Natural killer cell treated with Interleukin-12 subunit alpha and Interleukin-12 subunit beta and Interleukin-15 and Interleukin-18, amount 100 ng/mL, for 72 hours (primary cell): ENCODE measurements around the gene MLC1. TPM values are rescaled to one million over a fixed set of nuclear protein-coding genes. Genes with fewer than 3 reads are reported as not detected.

ENCODE experiments used
- ATAC-seq, 2 donors: fragments of 150-1000 bp; cut with Tn5 transposase in 1 of 2; sonication (Bioruptor Pico), chemical (Tn5 transposase) in 1 of 2; 2 replicates each; pipeline ENCODE4 v1.10.0; 2021
- DNase-seq: peaks from one replicate; pipeline ENCODE4 v3.0.0; 2022; ENCODE audit warnings: low spot score
- H3K27ac Mint-ChIP-seq, 2 donors: 1 replicate in 1 of 2; 2 replicates in 1 of 2; pipeline ENCODE4 v1.8.0; 2022; ENCODE audit warnings: mixed read lengths in 2 of 2, mild to moderate bottlenecking in 1 of 2, moderate library complexity in 1 of 2
- H3K27me3 Mint-ChIP-seq, 2 donors: 1 replicate in 1 of 2; 2 replicates in 1 of 2; pipeline ENCODE4 v1.8.0; 2022; ENCODE audit warnings: mixed read lengths in 2 of 2
- H3K36me3 Mint-ChIP-seq: one replicate; pipeline ENCODE4 v1.8.0; 2022; ENCODE audit warnings: mixed read lengths
- H3K4me1 Mint-ChIP-seq, 2 donors: 1 replicate in 1 of 2; 2 replicates in 1 of 2; pipeline ENCODE4 v1.8.0; 2022; ENCODE audit warnings: low read depth in 2 of 2, mixed read lengths in 2 of 2, mild to moderate bottlenecking in 1 of 2
- H3K4me3 Mint-ChIP-seq: one replicate; pipeline ENCODE4 v1.8.0; 2022; ENCODE audit warnings: mixed read lengths
- H3K9me3 Mint-ChIP-seq: 2 replicates; pipeline ENCODE4 v1.8.0; 2022; ENCODE audit warnings: mixed read lengths
- total RNA-seq, 2 donors: library from RNA; stranded (reverse); gene quantifications; one replicate each; pipeline ENCODE4 v1.2.3, GENCODE V29; 2022

MLC1 gene
- total RNA-seq, 2 donors from 2014 or later: 4.5 to 14.8 TPM

DNA sequence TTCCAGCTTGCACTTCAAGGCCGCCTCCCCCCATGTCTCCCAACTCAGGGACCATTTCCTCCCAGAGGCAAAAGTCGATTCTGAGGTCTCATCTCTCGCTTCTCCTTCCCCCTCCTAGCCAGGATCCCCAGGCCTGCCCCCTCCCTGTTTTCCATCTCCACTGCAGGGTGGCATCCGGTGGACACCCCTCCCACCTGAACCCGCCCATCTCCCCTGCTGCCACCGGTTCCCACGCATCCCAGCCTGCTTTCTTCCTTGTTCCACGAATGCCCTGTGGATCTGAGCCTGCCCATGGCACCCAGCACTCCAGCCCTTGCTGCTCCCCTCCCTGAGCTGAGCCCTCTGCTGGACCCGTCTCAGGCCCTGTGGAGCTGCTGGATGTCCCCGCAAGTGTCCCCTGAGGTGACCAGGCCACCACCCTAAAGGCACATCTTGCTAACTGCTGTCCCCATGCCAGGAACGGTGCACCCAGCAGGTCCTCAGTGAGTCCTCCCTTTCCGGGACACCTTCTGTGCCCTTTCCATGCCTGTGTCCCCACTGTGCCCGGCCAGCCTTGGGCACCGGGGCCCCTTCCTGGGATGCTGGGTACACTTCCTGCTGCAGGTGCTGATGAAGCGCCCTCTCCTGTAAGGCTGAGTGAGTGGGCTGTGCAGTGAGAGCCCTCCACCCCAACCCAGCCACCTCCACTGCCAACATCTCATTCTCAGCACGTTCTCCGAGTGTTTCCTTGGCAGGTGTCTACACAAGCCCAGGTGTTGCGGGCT is 73.6 kb downstream of the MLC1 start:
- Mint-ChIP-seq H3K27me3 (peaks cover 10% of the 10 kb centered on the region in 2 donors), H3K4me1 (peaks cover 0 to 12% of the 10 kb centered on the region in 2 donors), H3K9me3 (no peaks in the 10 kb centered on the region), H3K36me3 (no peaks in the 10 kb centered on the region), H3K27ac (peak overlapping the region in 1 of 2 donors; percentile 32), H3K4me3 (peak overlapping the region; percentile 53)
- DNase-seq (peak; percentile 59), ATAC-seq (no peak)

DNA sequence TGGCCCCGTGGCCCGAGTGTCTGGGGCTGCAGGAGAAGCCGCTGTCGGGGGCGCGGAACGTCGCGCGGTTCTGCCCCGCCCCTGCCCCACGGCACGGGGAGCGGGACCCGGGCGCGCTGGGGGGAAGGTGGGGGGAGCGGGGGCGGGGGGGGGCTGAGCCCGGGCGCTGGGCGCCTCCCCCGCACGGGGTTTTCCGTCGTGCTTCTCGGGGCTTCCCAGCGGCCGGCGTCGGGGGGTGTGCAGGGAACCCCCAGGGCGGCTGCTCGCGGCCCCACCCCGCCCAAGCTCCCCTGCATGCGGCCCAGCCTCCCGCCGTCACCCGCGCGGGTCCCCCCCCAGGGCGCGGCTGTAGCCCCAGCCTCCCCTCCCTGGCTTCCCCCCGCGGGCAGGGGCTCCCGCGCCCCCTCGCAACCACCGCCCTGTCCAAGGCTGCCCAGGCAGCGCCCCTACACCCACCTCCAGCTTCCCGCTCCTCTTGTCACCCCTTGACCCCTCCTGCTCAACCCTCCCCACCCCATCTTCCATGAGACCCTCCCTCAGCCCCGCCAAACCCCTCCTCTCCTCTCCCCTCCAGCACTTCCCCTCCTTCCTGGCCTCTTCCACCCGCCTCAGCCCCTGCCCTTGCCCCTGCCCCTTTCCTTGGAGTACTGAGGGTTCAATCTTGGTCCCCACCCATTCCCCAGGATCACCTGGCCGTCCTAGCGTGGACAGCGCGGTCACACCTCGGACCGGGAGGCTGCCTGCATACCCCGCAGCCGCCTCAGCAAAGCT is 74.4 kb downstream of the MLC1 start:
- H3K27me3 Mint-ChIP-seq: peaks cover 10% of the 10 kb centered on the region in 2 donors
- H3K4me1 Mint-ChIP-seq: peaks cover 0 to 9% of the 10 kb centered on the region in 2 donors
- H3K36me3 Mint-ChIP-seq: no peaks in the 10 kb centered on the region
- ATAC-seq (peak; percentile 71 to 86), DNase-seq (peak; percentile 81)
- peak overlapping the region; percentile 53 for H3K4me3 Mint-ChIP-seq
- no peak overlapping the region for H3K27ac Mint-ChIP-seq
- no peaks in the 10 kb centered on the region for H3K9me3 Mint-ChIP-seq

DNA sequence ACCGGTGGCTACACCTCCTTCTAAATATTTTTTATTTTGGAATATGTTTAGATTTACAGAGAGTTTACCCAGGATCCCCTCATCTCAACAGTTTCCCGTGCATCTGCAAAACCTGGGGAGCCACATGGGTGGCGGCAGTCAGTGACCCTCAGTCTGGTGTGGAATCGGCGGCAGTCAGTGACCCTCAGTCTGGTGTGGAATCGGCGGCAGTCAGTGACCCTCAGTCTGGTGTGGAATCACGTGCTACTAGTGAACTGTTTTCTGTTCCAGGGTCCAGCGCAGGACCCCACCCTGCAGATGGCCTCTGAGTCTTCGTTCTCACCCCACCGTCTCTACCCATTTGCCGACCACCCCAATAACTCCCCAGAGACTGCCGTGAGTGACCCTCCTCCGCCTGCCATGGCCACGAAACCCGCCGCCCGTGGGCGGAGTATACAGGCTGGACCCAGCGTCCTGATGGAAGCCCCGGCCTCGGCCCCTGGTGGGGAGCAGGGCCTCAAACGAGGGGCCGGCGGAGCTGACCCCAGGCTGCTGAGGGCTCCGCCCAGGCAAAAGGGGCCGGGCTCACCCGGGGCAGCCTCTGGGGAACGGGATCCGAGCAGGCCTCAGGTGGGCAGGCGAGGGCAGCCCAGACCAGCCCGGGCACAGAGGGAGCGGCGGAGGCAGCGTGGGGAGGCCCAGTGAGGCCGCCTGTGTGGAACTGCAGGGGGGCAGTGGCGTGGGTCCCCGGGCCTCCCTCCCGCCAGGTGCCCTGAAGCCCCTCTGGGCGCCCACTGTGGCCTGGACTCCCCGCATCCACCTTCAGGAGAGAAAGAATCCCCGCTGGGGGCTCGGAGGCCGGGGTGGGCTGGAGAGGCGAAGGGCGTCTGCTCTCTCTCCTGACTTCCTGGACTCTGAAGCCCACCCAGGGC is 75.2 kb downstream of the MLC1 start:
- ATAC-seq (peak in 1 of 2 donors; percentile 34), DNase-seq (no peak)
- no peaks in the 10 kb centered on the region for H3K36me3 Mint-ChIP-seq
- no peak overlapping the region for H3K4me3 Mint-ChIP-seq
- H3K27me3 Mint-ChIP-seq: peaks cover 10 to 12% of the 10 kb centered on the region in 2 donors
- H3K9me3 Mint-ChIP-seq: no peaks in the 10 kb centered on the region
- H3K4me1 Mint-ChIP-seq: peaks cover 0 to 9% of the 10 kb centered on the region in 2 donors
- no peak overlapping the region for H3K27ac Mint-ChIP-seq

Other genes with a start within 250 kb of the MLC1 start
- gene ZBED4, start 231.6 kb downstream of the MLC1 start, total RNA-seq: 10 to 100 TPM; 18.3 to 30.7 TPM
- gene ALG12, start 167.0 kb downstream of the MLC1 start, total RNA-seq: 10 to 100 TPM; 19.3 to 22.9 TPM
- 10 to 100 TPM; 59.5 to 75.7 TPM for gene CRELD2, start 166.8 kb downstream of the MLC1 start, total RNA-seq
- gene PIM3, start 124.7 kb downstream of the MLC1 start, total RNA-seq: 100 to 1,000 TPM in 1 of 2 donors, 10 to 100 TPM in 1; 78.5 to 115 TPM
- gene IL17REL, start 72.7 kb downstream of the MLC1 start, total RNA-seq: not detected
- gene TTLL8, start 27.1 kb downstream of the MLC1 start, total RNA-seq: not detected
- not detected for gene MOV10L1, start 4.6 kb upstream of the MLC1 start, total RNA-seq
- gene PANX2, start 85.3 kb upstream of the MLC1 start, total RNA-seq: 1 to 10 TPM; 3.0 to 3.5 TPM
- gene TRABD, start 100.5 kb upstream of the MLC1 start, total RNA-seq: 100 to 1,000 TPM in 1 of 2 donors, 10 to 100 TPM in 1; 71.0 to 139 TPM
- gene SELENOO, start 115.6 kb upstream of the MLC1 start, total RNA-seq: 10 to 100 TPM; 23.4 to 43.3 TPM
- 10 to 100 TPM; 47.6 to 80.1 TPM for gene TUBGCP6, start 159.6 kb upstream of the MLC1 start, total RNA-seq
- gene HDAC10, start 165.8 kb upstream of the MLC1 start, total RNA-seq: 100 to 1,000 TPM in 1 of 2 donors, 10 to 100 TPM in 1; 54.5 to 113 TPM
- gene MAPK12, start 176.3 kb upstream of the MLC1 start, total RNA-seq: 1 to 10 TPM; 1.6 to 9.0 TPM
- gene MAPK11, start 185.0 kb upstream of the MLC1 start, total RNA-seq: 10 to 100 TPM; 10.2 to 15.1 TPM
- 1 to 10 TPM; 4.4 to 5.5 TPM for gene PLXNB2, start 222.2 kb upstream of the MLC1 start, total RNA-seq
- gene DENND6B, start 241.6 kb upstream of the MLC1 start, total RNA-seq: 1 to 10 TPM; 2.2 TPM